A549 (cell line): Measurements from ENCODE around the gene CCDC183. TPM values are rescaled to one million over a fixed set of nuclear protein-coding genes. Genes with fewer than 3 reads are reported as not detected.
"Not testable (repeated sequence)": the region's sequence is repeated elsewhere in the genome, so short reads cannot be mapped to it uniquely, and the experiment has no call there.

Source experiments
- ATAC-seq, 2 experiments: fragments of 200-7000 bp in 1 of 2; fragments of >200 bp in 1 of 2; cut with Nextera tagmentation in 1 of 2; cut with Tn5 transposase in 1 of 2; 3 replicates each; pipeline versions ENCODE4 v1.8.0 to v1.9.1; 2018 to 2020; ENCODE audit warnings: mild to moderate bottlenecking in 1 of 2, moderate library complexity in 1 of 2
- CTCF ChIA-PET: fragments of 300-600 bp; sonication (Branson Sonifier 250); formaldehyde crosslinking; extraction: SDS; loops from one replicate; lab custom pipeline; 2021; ENCODE audit warnings: antibody characterized with exemption, inconsistent platforms; lab: Yijun Ruan, JAX
- POLR2A ChIA-PET: fragments of 350-600 bp; formaldehyde crosslinking; extraction: SDS; loops from one replicate; lab custom pipeline; 2021; ENCODE audit warnings: antibody characterized with exemption, inconsistent platforms; lab: Yijun Ruan, JAX
- DNase-seq, 2 experiments: peaks; one replicate each; pipeline versions ENCODE4 v3.0.0 to v3.0.0-alpha.2; 2011 to 2016; ENCODE audit warnings: low read depth in 1 of 2, low spot score in 1 of 2
- FAIRE-seq: peaks from 2 replicates; lab custom pipeline; 2011; peaks lifted over from hg19 to GRCh38; lab: Jason Lieb, UNC
- H3K27ac ChIP-seq, 2 experiments: fragments of >200 bp; sonication (Bioruptor Twin); formaldehyde crosslinking; 3 replicates each; pipeline ENCODE4 v1.5.1; 2016 to 2017
- H3K4me1 ChIP-seq: fragments of >200 bp; sonication (Bioruptor Twin); formaldehyde crosslinking; 3 replicates; pipeline ENCODE4 v1.6.1; 2016
- H3K4me2 ChIP-seq: fragments of >200 bp; sonication (Bioruptor Twin); formaldehyde crosslinking; 3 replicates; pipeline ENCODE4 v1.6.1; 2016
- H3K4me3 ChIP-seq: fragments of >200 bp; sonication (Bioruptor Twin); formaldehyde crosslinking; 3 replicates; pipeline ENCODE4 v1.5.1; 2016
- H3K9me3 ChIP-seq: fragments of >200 bp; sonication (Bioruptor Twin); formaldehyde crosslinking; 3 replicates; pipeline ENCODE4 v1.6.1; 2016
- ATOH8 ChIP-seq: fragments of 250-450 bp; sonication (Bioruptor Pico); IDR thresholded peaks from 2 replicates; pipeline ENCODE4 v1.5.0; 2020; ENCODE audit warnings: low read depth, mild to moderate bottlenecking, moderate library complexity
- CBX8 ChIP-seq: fragments of 200-600 bp; sonication (generic); IDR thresholded peaks from 2 replicates; pipeline ENCODE4 v1.6.1; 2016
- CEBPB ChIP-seq, 2 experiments: fragments of >200 bp in 1 of 2; sonication (Bioruptor Twin) in 1 of 2; formaldehyde crosslinking in 1 of 2; IDR thresholded peaks; 2 replicates each; pipeline ENCODE4 v1.6.1; 2012 to 2016
- CHD2 ChIP-seq: fragments of 150-350 bp; IDR thresholded peaks from 2 replicates; pipeline ENCODE4 v1.6.1; 2014; ENCODE audit warnings: low read length; ENCODE audit not compliant: partially characterized antibody
- CHD4 ChIP-seq: fragments of 200-600 bp; sonication (generic); IDR thresholded peaks from 2 replicates; pipeline ENCODE4 v1.6.1; 2016; ENCODE audit warnings: antibody characterized with exemption, mild to moderate bottlenecking, borderline replicate concordance
- EHMT2 ChIP-seq: fragments of 200-600 bp; sonication (generic); IDR thresholded peaks from 2 replicates; pipeline ENCODE4 v1.6.1; 2016; ENCODE audit warnings: antibody characterized with exemption, low read depth, mild to moderate bottlenecking, moderate library complexity
- FOSL2 ChIP-seq, 2 experiments: fragments of 450-650 bp in 1 of 2; fragments of >200 bp in 1 of 2; sonication (Bioruptor Twin) in 1 of 2; formaldehyde crosslinking; IDR thresholded peaks; 2 replicates each; pipeline versions ENCODE4 v1.5.0 to v1.6.1; 2016 to 2020; ENCODE audit warnings: mild to moderate bottlenecking in 1 of 2, moderate library complexity in 1 of 2
- FOXS1 ChIP-seq: fragments of 250-450 bp; sonication (Bioruptor Pico); IDR thresholded peaks from 2 replicates; pipeline ENCODE4 v1.5.0; 2020; ENCODE audit warnings: mild to moderate bottlenecking, moderate library complexity
- GATA3 ChIP-seq: IDR thresholded peaks from 2 replicates; pipeline ENCODE4 v1.6.1; 2012; ENCODE audit warnings: borderline replicate concordance
- HEYL ChIP-seq: fragments of 250-450 bp; sonication (Bioruptor Pico); IDR thresholded peaks from 2 replicates; pipeline ENCODE4 v1.8.0; 2021; ENCODE audit warnings: mild to moderate bottlenecking, moderate library complexity
- HMGXB4 ChIP-seq: fragments of 250-450 bp; sonication (Bioruptor Pico); IDR thresholded peaks from 2 replicates; pipeline ENCODE4 v1.5.0; 2021; ENCODE audit warnings: mild to moderate bottlenecking, moderate library complexity, borderline replicate concordance
- HOXA7 ChIP-seq: fragments of 250-450 bp; sonication (Bioruptor Pico); IDR thresholded peaks from 2 replicates; pipeline ENCODE4 v1.5.0; 2020; ENCODE audit warnings: mild to moderate bottlenecking, moderate library complexity
- HOXB5 ChIP-seq: fragments of 250-450 bp; sonication (Bioruptor Pico); IDR thresholded peaks from 2 replicates; pipeline ENCODE4 v1.5.0; 2020; ENCODE audit warnings: mild to moderate bottlenecking, moderate library complexity
- MAFK ChIP-seq: fragments of 450-650 bp; IDR thresholded peaks from 2 replicates; pipeline ENCODE4 v1.6.1; 2014; ENCODE audit not compliant: partially characterized antibody
- MAX ChIP-seq: IDR thresholded peaks from 2 replicates; pipeline ENCODE4 v1.6.1; 2012
- MAZ ChIP-seq: fragments of 150-350 bp; IDR thresholded peaks from 2 replicates; pipeline ENCODE4 v1.6.1; 2014; ENCODE audit warnings: antibody characterized with exemption, low read depth, low read length, borderline replicate concordance
- MYC ChIP-seq: IDR thresholded peaks from 2 replicates; pipeline ENCODE4 v1.6.1; 2012; ENCODE audit warnings: mild to moderate bottlenecking, inconsistent platforms, low read length, improper control_type of control experiment, borderline replicate concordance
- NPAS2 ChIP-seq: fragments of 250-450 bp; sonication (Bioruptor Pico); IDR thresholded peaks from 2 replicates; pipeline ENCODE4 v1.8.0; 2022; ENCODE audit warnings: mild to moderate bottlenecking, moderate library complexity, borderline replicate concordance
- PHF8 ChIP-seq: fragments of 200-600 bp; sonication (generic); IDR thresholded peaks from 2 replicates; pipeline ENCODE4 v1.6.1; 2016; ENCODE audit warnings: low read depth, mild to moderate bottlenecking, antibody characterized with exemption, moderate library complexity, borderline replicate concordance
- POLR2A ChIP-seq: IDR thresholded peaks from 2 replicates; pipeline ENCODE4 v1.6.1; 2012; ENCODE audit warnings: mild to moderate bottlenecking, low read length
- POLR2AphosphoS2 ChIP-seq: conservative IDR thresholded peaks from 2 replicates; pipeline ENCODE4 v1.6.1; 2012; ENCODE audit warnings: low read length, improper control_type of control experiment, inconsistent platforms
- RAD21 ChIP-seq, 2 experiments: fragments of >200 bp in 1 of 2; sonication (Bioruptor Twin) in 1 of 2; formaldehyde crosslinking in 1 of 2; IDR thresholded peaks in 1 of 2; conservative IDR thresholded peaks in 1 of 2; 2 replicates in 1 of 2; 3 replicates in 1 of 2; pipeline ENCODE4 v1.6.1; 2012 to 2018; ENCODE audit warnings: inconsistent platforms in 1 of 2
- RFX5 ChIP-seq: fragments of 450-650 bp; IDR thresholded peaks from 2 replicates; pipeline ENCODE4 v1.7.1; 2014; ENCODE audit warnings: antibody characterized with exemption, mild to moderate bottlenecking, moderate library complexity
- TFCP2L1 ChIP-seq: fragments of 250-450 bp; sonication (Bioruptor Pico); IDR thresholded peaks from 2 replicates; pipeline ENCODE4 v1.5.0; 2021; ENCODE audit warnings: mild to moderate bottlenecking
- ZFP36 ChIP-seq: fragments of 450-650 bp; IDR thresholded peaks from 2 replicates; pipeline ENCODE4 v1.6.1; 2014; ENCODE audit warnings: borderline replicate concordance; ENCODE audit not compliant: partially characterized antibody
- WGBS: methylation state at CpG from one replicate; pipeline ENCODE4 v1.1.6; 2017; ENCODE audit errors: missing lambda C conversion rate; 5-methylcytosine and 5-hydroxymethylcytosine counted together
- polyA plus RNA-seq, 4 experiments: library from polyadenylated mRNA; depleted of rRNA in 3 of 4; stranded (reverse); fragments of >200 nt; fragmentation: RNase III in 1 of 4; extraction: RNeasy Plus Mini Kit Qiagen cat#74134 plus additional on column Dnase treatment in 1 of 4; gene quantifications; 2 replicates in 3 of 4; 3 replicates in 1 of 4; pipeline ENCODE4 v1.2.3, GENCODE V29; 2011 to 2017
- TF ChIP-seq, protein P1 (sequence below): fragments of >200 bp; sonication (Bioruptor Twin); formaldehyde crosslinking; IDR thresholded peaks from 2 replicates; pipeline ENCODE4 v1.6.1; 2016

Gene CCDC183
- polyA plus RNA-seq, 2 of the 4 experiments (the other 2 are of a cell fraction), result 0.90 to 1.4 TPM

DNA sequence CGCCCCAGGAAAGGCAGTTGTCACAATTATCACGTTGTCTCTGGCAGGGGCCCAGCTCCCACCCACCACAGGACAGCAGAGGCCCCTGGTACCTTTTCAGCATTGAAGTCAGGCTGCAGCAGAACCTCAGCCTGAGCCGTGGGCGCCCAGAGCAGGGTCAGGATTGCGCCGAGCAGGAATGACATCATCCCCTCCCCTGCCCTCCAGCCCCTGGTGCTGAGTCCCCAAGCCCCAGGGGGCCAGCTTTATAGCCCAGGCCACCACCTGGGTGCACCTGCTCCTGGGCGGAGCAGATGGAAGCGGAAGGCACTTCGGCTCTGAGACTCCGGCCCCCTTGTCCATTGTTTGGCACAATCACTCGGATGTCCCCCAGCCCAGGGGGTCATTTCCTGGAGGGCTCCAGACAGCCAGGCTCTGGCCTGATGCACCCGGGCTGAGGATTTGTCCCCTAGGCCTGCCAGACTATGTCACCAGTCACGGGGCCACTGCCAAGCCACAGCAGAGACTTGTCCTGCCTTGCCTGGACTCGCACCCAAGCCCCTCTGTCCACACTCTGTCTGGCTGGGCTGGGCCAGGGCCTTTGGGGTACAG, 31.7 kb upstream of the CCDC183 start, which contains the start of gene LCN15:
TSS of gene LCN15 (minus strand) at position 218 of the 591 bp plus-strand sequence. CDS start at position 188, 30 bp downstream.
- TF ChIP-seq MAZ, result no peak
- TF ChIP-seq CHD4, result no peak
- no peak for TF ChIP-seq ATOH8 (CRISPR knock-in tag)
- TF ChIP-seq FOXS1 (CRISPR knock-in tag), result no peak
- TF ChIP-seq MAFK, result no peak
- no peak for TF ChIP-seq HMGXB4 (CRISPR knock-in tag)
- TF ChIP-seq POLR2AphosphoS2, result no peak
- TF ChIP-seq TFCP2L1 (CRISPR knock-in tag), result no peak
- TF ChIP-seq CBX8, result no peak
- TF ChIP-seq RAD21 (conservative IDR thresholded peaks at IDR 0.05 in 1 of 2, IDR thresholded peaks at IDR 0.05 in 1 of 2), result no peak
- TF ChIP-seq PHF8, result no peak
- TF ChIP-seq FOSL2 (IDR thresholded peaks at IDR 0.05), result no peak
- TF ChIP-seq FOSL2 (CRISPR knock-in tag; IDR thresholded peaks at IDR 0.05), result no peak
- no peak for TF ChIP-seq POLR2A
- no peak for TF ChIP-seq HOXB5
- no peak for TF ChIP-seq MAX
- TF ChIP-seq HEYL (CRISPR knock-in tag), result no peak
- no peak for TF ChIP-seq CEBPB (IDR thresholded peaks at IDR 0.05)
- TF ChIP-seq HOXA7 (CRISPR knock-in tag), result no peak
- TF ChIP-seq ZFP36, result no peak
- no peak for DNase-seq
- no peaks in the 10 kb centered on the region for H3K9me3 ChIP-seq
- ChIA-PET CTCF (interaction anchor here (1.2 to 28.0 kb wide), 3 partner anchors 14 to 264 kb away, joined by 4 to 625 read pairs (median 11); partner anchors contain the start of gene TMEM141), POLR2A (interaction anchor here (1.3 kb wide), 1 partner anchor 36 kb away, joined by 4 read pairs; no protein-coding TSS in a partner anchor)
- peak within 1 kb of the TSS; percentile 66 for H3K4me2 ChIP-seq
- peaks cover 16% of the 10 kb centered on the region for H3K4me1 ChIP-seq
- peak within 1 kb of the TSS in 1 of 2 experiments; percentile 36; a peak in 1 of 6 replicates for H3K27ac ChIP-seq
- ATAC-seq, result no peak
- FAIRE-seq, result no peak
- H3K4me3 ChIP-seq, result no peak within 1 kb of the TSS
- WGBS, result 85% methylated on average over 12 of the region's 14 CpGs

- FAIRE-seq (no peak), ATAC-seq (no peak), DNase-seq (no peak)
- TF ChIP-seq MAX (no peak), RFX5 (no peak), HMGXB4 (CRISPR knock-in tag) (no peak), POLR2A (no peak), CBX8 (no peak), NPAS2 (CRISPR knock-in tag) (no peak), GATA3 (no peak), CHD2 (no peak), MYC (no peak), EHMT2 (no peak), MAZ (no peak)
- TF ChIP-seq, protein P1, sequence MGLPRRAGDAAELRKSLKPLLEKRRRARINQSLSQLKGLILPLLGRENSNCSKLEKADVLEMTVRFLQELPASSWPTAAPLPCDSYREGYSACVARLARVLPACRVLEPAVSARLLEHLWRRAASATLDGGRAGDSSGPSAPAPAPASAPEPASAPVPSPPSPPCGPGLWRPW, result no peak
- Histone ChIP-seq H3K4me1 (peaks cover 16% of the 10 kb centered on the region), H3K4me3 (no peak overlapping the region), H3K9me3 (no peaks in the 10 kb centered on the region), H3K27ac (no peak overlapping the region), H3K4me2 (no peak overlapping the region)
- 84% methylated on average over 5 of the region's 14 CpGs for WGBS
- ChIA-PET POLR2A (no interaction called here), CTCF (interaction anchor here (1.2 to 28.0 kb wide), 2 partner anchors 13 to 264 kb away, joined by 4 to 625 read pairs; partner anchors contain the start of gene TMEM141)
These were observed 31.1 kb upstream of the CCDC183 start for GRCh38 chr9:136765041-136765440.

- POLR2A ChIA-PET, result not testable (repeated sequence)
These were observed 30.3 kb upstream of the CCDC183 start for GRCh38 chr9:136765745-136766409.

More at GRCh38 chr9:136765745-136766409, 30.3 kb upstream of the CCDC183 start:
- H3K4me1 ChIP-seq, result peaks cover 20% of the 10 kb centered on the region
- CTCF ChIA-PET, result interaction anchor here (0.8 to 28.0 kb wide), 11 partner anchors 1 to 302 kb away, joined by 3 to 625 read pairs (median 4); partner anchors contain the start of genes LCN15, LCN8 and TMEM141
- WGBS, result 76% methylated on average over 14 of the region's 14 CpGs
- ATAC-seq, DNase-seq, FAIRE-seq, H3K4me3 ChIP-seq, H3K27ac ChIP-seq, H3K4me2 ChIP-seq, H3K9me3 ChIP-seq: not testable (repeated sequence)
